Colonic mucosa (tissue), 4 donors: ENCODE results near the gene ATOSA. TPM values are rescaled to one million over a fixed set of nuclear protein-coding genes. Genes with fewer than 3 reads are reported as not detected.

Experiments
- DNase-seq: peaks from one replicate; pipeline ENCODE4 v3.0.0-alpha.2; 2020
- H3K27ac ChIP-seq: fragments of 200-600 bp; one replicate; pipeline ENCODE4 v1.8.0; 2021
- H3K27me3 ChIP-seq: fragments of 200-600 bp; one replicate; pipeline ENCODE4 v1.8.0; 2021
- H3K36me3 ChIP-seq: fragments of 200-600 bp; one replicate; pipeline ENCODE4 v1.8.0; 2021
- H3K4me1 ChIP-seq: fragments of 200-600 bp; one replicate; pipeline ENCODE4 v1.8.0; 2021; ENCODE audit warnings: mild to moderate bottlenecking
- H3K4me3 ChIP-seq: fragments of 200-600 bp; one replicate; pipeline ENCODE4 v1.8.0; 2021
- H3K9ac ChIP-seq, 2 donors: one replicate each; pipeline ENCODE4 v1.7.0; 2013; ENCODE audit warnings: control low read depth in 2 of 2, low read depth in 2 of 2, low read length in 2 of 2
- H3K9me3 ChIP-seq: fragments of 200-600 bp; one replicate; pipeline ENCODE4 v1.8.0; 2021
- CTCF ChIP-seq: fragments of 200-600 bp; IDR thresholded peaks from one replicate; pipeline ENCODE4 v1.8.0; 2022; ENCODE audit warnings: antibody characterized with exemption, mild to moderate bottlenecking
- intact Hi-C: fragments of 100-400 bp; cut with DNase I; formaldehyde crosslinking; loops from one replicate; pipeline ENCODE4 v1.14.1; 2022
- total RNA-seq, 2 donors: library from RNA; stranded (reverse); fragmentation: NEBNext Ultra II Directional in 1 of 2; extraction: Animal tissue kit (Norgen Biotek cat#: 25700) in 1 of 2; gene quantifications; one replicate each; pipeline ENCODE4 v1.2.1, GENCODE V29; 2021
- donor health status: healthy.
- donor health status: DM: no; HTN: no; CAD: no.
- donor health status: DM: no; HTN: no; CAD: no.

ATOSA gene
- total RNA-seq, 2 donors from 2014 or later, result 29.6 to 34.5 TPM

DNA sequence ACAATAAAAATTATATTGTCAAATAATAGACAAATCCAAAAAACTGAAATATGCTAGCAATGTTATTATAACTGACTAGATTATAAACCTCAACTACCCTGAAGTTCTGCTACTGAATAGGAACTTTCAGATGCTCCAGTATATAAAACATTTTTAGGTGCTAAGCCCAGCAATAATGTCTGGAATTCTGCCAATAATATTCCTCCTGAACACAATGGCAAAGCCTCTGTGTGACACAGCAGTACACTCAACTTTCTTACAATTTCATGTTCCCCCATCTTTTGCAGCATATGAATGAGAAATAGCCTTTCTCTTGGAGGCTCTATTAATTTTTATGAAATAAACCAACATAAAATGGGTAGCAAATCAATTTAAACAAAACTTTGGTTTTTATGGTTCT lies 29.5 kb downstream of the ATOSA start:
- Histone ChIP-seq H3K4me1 (no peaks in the 10 kb centered on the region), H3K36me3 (no peaks in the 10 kb centered on the region), H3K27ac (no peak overlapping the region), H3K27me3 (no peaks in the 10 kb centered on the region), H3K9ac (no peak overlapping the region), H3K4me3 (no peak overlapping the region), H3K9me3 (no peaks in the 10 kb centered on the region)
- DNase-seq, result no peak
- intact Hi-C loops, result no loop called here
- no peak for TF ChIP-seq CTCF

DNA sequence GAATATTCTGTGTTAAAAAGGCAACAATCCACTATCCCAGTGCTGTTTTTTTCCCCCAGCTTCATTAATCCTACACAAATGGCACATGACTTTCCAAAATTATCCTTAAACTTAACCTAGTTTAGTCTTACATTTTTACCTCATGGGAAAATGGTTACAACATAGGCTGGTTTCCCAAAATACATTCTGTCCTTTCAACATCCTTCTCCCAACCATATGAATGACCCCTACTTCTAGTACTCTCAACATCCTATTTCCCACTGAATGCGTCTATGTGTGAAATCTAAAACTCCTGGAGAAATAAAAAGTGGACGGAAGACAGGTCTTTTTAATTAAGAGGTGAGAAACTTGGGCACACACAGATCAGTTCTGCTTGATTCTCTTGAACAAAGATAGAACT lies 33.3 kb downstream of the ATOSA start:
- DNase-seq, result no peak
- Histone ChIP-seq H3K9me3 (no peaks in the 10 kb centered on the region), H3K36me3 (no peaks in the 10 kb centered on the region), H3K27me3 (no peaks in the 10 kb centered on the region), H3K9ac (no peak overlapping the region), H3K27ac (no peak overlapping the region), H3K4me1 (no peaks in the 10 kb centered on the region), H3K4me3 (no peak overlapping the region)
- TF ChIP-seq CTCF, result no peak
- intact Hi-C loops, result no loop called here

GRCh38 chr15:52642386-52643361 lies 36.5 kb downstream of the ATOSA start:
- H3K9ac ChIP-seq, result no peak overlapping the region
- TF ChIP-seq CTCF, result no peak
- H3K4me3 ChIP-seq, result no peak overlapping the region
- no peaks in the 10 kb centered on the region for H3K36me3 ChIP-seq
- H3K4me1 ChIP-seq, result no peaks in the 10 kb centered on the region
- H3K9me3 ChIP-seq, result no peaks in the 10 kb centered on the region
- H3K27me3 ChIP-seq, result no peaks in the 10 kb centered on the region
- intact Hi-C loops, result no loop called here
- no peak for DNase-seq
- no peak overlapping the region for H3K27ac ChIP-seq

GRCh38 chr15:52636459-52636858 lies 42.7 kb downstream of the ATOSA start:
- Histone ChIP-seq H3K36me3 (peaks cover 8% of the 10 kb centered on the region), H3K27ac (no peak overlapping the region), H3K4me3 (no peak overlapping the region), H3K9ac (no peak overlapping the region), H3K4me1 (no peaks in the 10 kb centered on the region), H3K9me3 (no peaks in the 10 kb centered on the region), H3K27me3 (no peaks in the 10 kb centered on the region)
- DNase-seq, result no peak
- intact Hi-C loops, result no loop called here
- no peak for TF ChIP-seq CTCF

GRCh38 chr15:52635908-52636307 lies 43.3 kb downstream of the ATOSA start:
- H3K9me3 ChIP-seq, result no peaks in the 10 kb centered on the region
- H3K9ac ChIP-seq, result no peak overlapping the region
- no peaks in the 10 kb centered on the region for H3K27me3 ChIP-seq
- TF ChIP-seq CTCF, result no peak
- H3K27ac ChIP-seq, result no peak overlapping the region
- intact Hi-C loops, result no loop called here
- DNase-seq, result no peak
- no peak overlapping the region for H3K4me3 ChIP-seq
- peaks cover 8% of the 10 kb centered on the region for H3K36me3 ChIP-seq
- no peaks in the 10 kb centered on the region for H3K4me1 ChIP-seq

Other genes starting within 250 kb of the ATOSA start
- gene MYO5A, start 150.5 kb downstream of the ATOSA start, total RNA-seq, result 1 to 10 TPM; 2.6 to 6.0 TPM
- gene ARPP19, start 110.4 kb downstream of the ATOSA start, total RNA-seq, result 100 to 1,000 TPM in 1 of 2 donors, 10 to 100 TPM in 1; 72.2 to 116 TPM
- under 1 TPM in 1 of 2 donors, not detected in 1; 0.64 TPM for gene ONECUT1, start 110.9 kb upstream of the ATOSA start, total RNA-seq